ENCODE measurements around the gene TEFM.

DNA sequence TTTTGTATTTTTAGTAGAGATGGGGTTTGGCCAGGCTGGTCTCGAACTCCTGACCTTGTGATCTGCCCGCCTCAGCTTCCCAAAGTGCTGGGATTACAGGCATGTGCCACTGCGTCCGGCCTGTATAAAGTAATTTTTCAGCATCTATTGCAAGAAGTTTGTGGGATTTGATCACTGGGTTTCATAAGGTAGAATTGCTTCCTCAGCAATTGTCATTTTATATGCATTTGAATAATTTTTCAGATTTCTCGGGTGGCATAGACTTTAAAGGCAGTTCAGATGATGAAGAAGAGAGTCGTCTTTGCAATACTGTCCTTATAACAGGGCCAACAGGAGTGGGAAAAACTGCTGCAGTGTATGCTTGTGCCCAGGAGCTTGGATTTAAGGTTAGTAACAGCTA, 37.0 kb downstream of the TEFM start:
- TF ChIP-seq, protein P1, sequence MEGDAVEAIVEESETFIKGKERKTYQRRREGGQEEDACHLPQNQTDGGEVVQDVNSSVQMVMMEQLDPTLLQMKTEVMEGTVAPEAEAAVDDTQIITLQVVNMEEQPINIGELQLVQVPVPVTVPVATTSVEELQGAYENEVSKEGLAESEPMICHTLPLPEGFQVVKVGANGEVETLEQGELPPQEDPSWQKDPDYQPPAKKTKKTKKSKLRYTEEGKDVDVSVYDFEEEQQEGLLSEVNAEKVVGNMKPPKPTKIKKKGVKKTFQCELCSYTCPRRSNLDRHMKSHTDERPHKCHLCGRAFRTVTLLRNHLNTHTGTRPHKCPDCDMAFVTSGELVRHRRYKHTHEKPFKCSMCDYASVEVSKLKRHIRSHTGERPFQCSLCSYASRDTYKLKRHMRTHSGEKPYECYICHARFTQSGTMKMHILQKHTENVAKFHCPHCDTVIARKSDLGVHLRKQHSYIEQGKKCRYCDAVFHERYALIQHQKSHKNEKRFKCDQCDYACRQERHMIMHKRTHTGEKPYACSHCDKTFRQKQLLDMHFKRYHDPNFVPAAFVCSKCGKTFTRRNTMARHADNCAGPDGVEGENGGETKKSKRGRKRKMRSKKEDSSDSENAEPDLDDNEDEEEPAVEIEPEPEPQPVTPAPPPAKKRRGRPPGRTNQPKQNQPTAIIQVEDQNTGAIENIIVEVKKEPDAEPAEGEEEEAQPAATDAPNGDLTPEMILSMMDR (conservative IDR thresholded peaks at IDR 0.05; ENCODE audit: low read length), result no peak
- no peak for TF ChIP-seq EZH2phosphoT487 (IDR thresholded peaks at IDR 0.05; ENCODE audit: borderline replicate concordance, low read depth, low read length)
